HepG2 (cell line): ENCODE measurements around the gene POP7. TPM values are rescaled to one million over a fixed set of nuclear protein-coding genes. Genes with fewer than 3 reads are reported as not detected.

Experiments
- ADNP ChIP-seq: sonication (generic); formaldehyde crosslinking; IDR thresholded peaks from 2 replicates; pipeline ENCODE4 v1.4.0; 2020; ENCODE audit warnings: missing genetic modification reagents
- BORCS8-MEF2B ChIP-seq: sonication (generic); formaldehyde crosslinking; IDR thresholded peaks from 2 replicates; pipeline ENCODE4 v1.8.0; 2022; ENCODE audit warnings: mild to moderate bottlenecking, missing genetic modification reagents
- CENPT ChIP-seq: sonication (generic); formaldehyde crosslinking; IDR thresholded peaks from 2 replicates; pipeline ENCODE4 v1.8.0; 2022; ENCODE audit warnings: low read depth, mild to moderate bottlenecking, moderate library complexity, missing genetic modification reagents
- CHD2 ChIP-seq: IDR thresholded peaks from 2 replicates; pipeline ENCODE4 v1.6.1; 2011; ENCODE audit warnings: low read depth, low read length, improper control_type of control experiment
- CREM ChIP-seq, 2 experiments: sonication (generic) in 1 of 2; formaldehyde crosslinking in 1 of 2; IDR thresholded peaks; 2 replicates each; pipeline versions ENCODE4 v1.4.0 to v1.6.1; 2016 to 2020; ENCODE audit warnings: antibody characterized with exemption in 1 of 2, mild to moderate bottlenecking in 1 of 2, missing genetic modification reagents in 1 of 2
- KDM6A ChIP-seq: IDR thresholded peaks from 2 replicates; pipeline ENCODE4 v1.6.1; 2016; ENCODE audit warnings: low read depth
- NFATC3 ChIP-seq: sonication (generic); formaldehyde crosslinking; IDR thresholded peaks from 2 replicates; pipeline ENCODE4 v1.5.1; 2020; ENCODE audit warnings: mild to moderate bottlenecking, missing genetic modification reagents
- RELA ChIP-seq: sonication (generic); formaldehyde crosslinking; IDR thresholded peaks from 2 replicates; pipeline ENCODE4 v1.4.0; 2020; ENCODE audit warnings: missing genetic modification reagents
- THAP9 ChIP-seq: sonication (generic); formaldehyde crosslinking; IDR thresholded peaks from 2 replicates; pipeline ENCODE4; 2020; ENCODE audit warnings: missing genetic modification reagents, mild to moderate bottlenecking, borderline replicate concordance
- YEATS2 ChIP-seq: sonication (generic); formaldehyde crosslinking; IDR thresholded peaks from 2 replicates; pipeline ENCODE4 v1.4.0; 2020; ENCODE audit warnings: missing genetic modification reagents, borderline replicate concordance
- ZNF12 ChIP-seq: sonication (generic); formaldehyde crosslinking; IDR thresholded peaks from 2 replicates; pipeline ENCODE4 v1.5.0; 2020; ENCODE audit warnings: missing genetic modification reagents
- ZNF260 ChIP-seq: sonication (generic); formaldehyde crosslinking; IDR thresholded peaks from 2 replicates; pipeline ENCODE4 v1.4.0; 2020; ENCODE audit warnings: missing genetic modification reagents, low read depth, mild to moderate bottlenecking, borderline replicate concordance
- ZNF564 ChIP-seq: sonication (generic); formaldehyde crosslinking; IDR thresholded peaks from 2 replicates; pipeline ENCODE4 v1.8.1; 2023; ENCODE audit warnings: mild to moderate bottlenecking, missing genetic modification reagents
- ZNF580 ChIP-seq: IDR thresholded peaks from 2 replicates; pipeline ENCODE4 v1.6.1; 2016; ENCODE audit warnings: low read depth, borderline replicate concordance
- ZNF607 ChIP-seq: sonication (generic); formaldehyde crosslinking; IDR thresholded peaks from 2 replicates; pipeline ENCODE4 v1.5.1; 2020; ENCODE audit warnings: missing genetic modification reagents, mild to moderate bottlenecking, borderline replicate concordance
- ZNF619 ChIP-seq: sonication (generic); formaldehyde crosslinking; IDR thresholded peaks from 2 replicates; pipeline ENCODE4 v1.4.0; 2020; ENCODE audit warnings: mild to moderate bottlenecking, missing genetic modification reagents
- ZNF841 ChIP-seq: sonication (generic); formaldehyde crosslinking; IDR thresholded peaks from 2 replicates; pipeline ENCODE4 v1.8.1; 2023; ENCODE audit warnings: missing genetic modification reagents, borderline replicate concordance
- polyA plus RNA-seq, 8 experiments: library from polyadenylated mRNA; depleted of rRNA in 3 of 8; stranded (reverse) in 7 of 8; unstranded in 1 of 8; fragments of >200 nt; fragmentation: Illumina TruSeq in 4 of 8; extraction: Trizol in 4 of 8; gene quantifications; 2 replicates each; pipeline versions ENCODE4 v1.2.1 to v1.2.3, GENCODE V29; 2011 to 2016; ENCODE audit warnings: low read depth in 4 of 8, missing spikeins in 1 of 8, mixed read lengths in 1 of 8; ENCODE audit not compliant: insufficient read depth in 1 of 8
- total RNA-seq, 5 experiments: library from RNA; depleted of rRNA; stranded (reverse); fragments of >200 nt; fragmentation: Illumina TruSeq; extraction: Trizol; gene quantifications; 2 replicates each; pipeline ENCODE4 v1.2.3, GENCODE V29; 2016; ENCODE audit warnings: low read depth in 1 of 5
- TF ChIP-seq, protein P1 (sequence below): sonication (generic); formaldehyde crosslinking; IDR thresholded peaks from 2 replicates; pipeline ENCODE4 v1.4.0; 2020; ENCODE audit warnings: missing genetic modification reagents
- TF ChIP-seq, protein P2 (sequence below): sonication (generic); formaldehyde crosslinking; IDR thresholded peaks from 2 replicates; pipeline ENCODE4 v1.8.0; 2022; ENCODE audit warnings: missing genetic modification reagents, mild to moderate bottlenecking, inconsistent platforms, borderline replicate concordance
- TF ChIP-seq, protein P3 (sequence below): sonication (generic); formaldehyde crosslinking; IDR thresholded peaks from 2 replicates; pipeline ENCODE4 v1.9.0; 2021; ENCODE audit warnings: missing genetic modification reagents, borderline replicate concordance

The POP7 gene
- total and polyA plus RNA-seq, 2 of the 13 experiments (the other 11 are each of a cell fraction or from before 2014, with no cell fraction given), result 63.9 to 91.1 TPM

- TF ChIP-seq, protein P1, sequence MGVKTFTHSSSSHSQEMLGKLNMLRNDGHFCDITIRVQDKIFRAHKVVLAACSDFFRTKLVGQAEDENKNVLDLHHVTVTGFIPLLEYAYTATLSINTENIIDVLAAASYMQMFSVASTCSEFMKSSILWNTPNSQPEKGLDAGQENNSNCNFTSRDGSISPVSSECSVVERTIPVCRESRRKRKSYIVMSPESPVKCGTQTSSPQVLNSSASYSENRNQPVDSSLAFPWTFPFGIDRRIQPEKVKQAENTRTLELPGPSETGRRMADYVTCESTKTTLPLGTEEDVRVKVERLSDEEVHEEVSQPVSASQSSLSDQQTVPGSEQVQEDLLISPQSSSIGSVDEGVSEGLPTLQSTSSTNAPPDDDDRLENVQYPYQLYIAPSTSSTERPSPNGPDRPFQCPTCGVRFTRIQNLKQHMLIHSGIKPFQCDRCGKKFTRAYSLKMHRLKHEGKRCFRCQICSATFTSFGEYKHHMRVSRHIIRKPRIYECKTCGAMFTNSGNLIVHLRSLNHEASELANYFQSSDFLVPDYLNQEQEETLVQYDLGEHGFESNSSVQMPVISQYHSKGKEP (CRISPR knock-in tag), result no peak
- TF ChIP-seq KDM6A (CRISPR knock-in tag) (no peak; the same call in 1 of the 2 replicates), ZNF564 (CRISPR knock-in tag) (no peak), CENPT (CRISPR knock-in tag) (no peak), ADNP (CRISPR knock-in tag) (no peak), BORCS8-MEF2B (no peak), CHD2 (no peak), ZNF12 (CRISPR knock-in tag) (no peak), ZNF841 (no peak), RELA (no peak), ZNF619 (no peak), NFATC3 (no peak), YEATS2 (CRISPR knock-in tag) (no peak), THAP9 (no peak), ZNF580 (no peak), ZNF607 (CRISPR knock-in tag) (no peak), CREM (IDR thresholded peaks at IDR 0.05) (no peak), CREM (CRISPR knock-in tag; IDR thresholded peaks at IDR 0.05) (no peak), ZNF260 (CRISPR knock-in tag) (no peak)
- TF ChIP-seq, protein P2, sequence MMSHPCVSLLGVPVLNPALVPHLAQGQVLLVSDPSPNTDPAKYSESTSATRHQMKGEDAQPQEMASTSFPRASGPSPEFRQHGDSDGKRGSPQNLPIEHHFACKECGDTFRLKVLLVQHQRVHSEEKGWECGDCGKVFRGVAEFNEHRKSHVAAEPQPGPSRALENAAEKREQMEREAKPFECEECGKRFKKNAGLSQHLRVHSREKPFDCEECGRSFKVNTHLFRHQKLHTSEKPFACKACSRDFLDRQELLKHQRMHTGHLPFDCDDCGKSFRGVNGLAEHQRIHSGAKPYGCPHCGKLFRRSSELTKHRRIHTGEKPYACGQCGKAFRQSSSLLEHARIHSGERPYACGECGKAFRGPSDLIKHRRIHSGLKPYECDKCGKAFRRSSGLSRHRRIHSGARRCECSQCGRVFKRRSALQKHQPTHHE (CRISPR knock-in tag), result no peak
- TF ChIP-seq, protein P3, sequence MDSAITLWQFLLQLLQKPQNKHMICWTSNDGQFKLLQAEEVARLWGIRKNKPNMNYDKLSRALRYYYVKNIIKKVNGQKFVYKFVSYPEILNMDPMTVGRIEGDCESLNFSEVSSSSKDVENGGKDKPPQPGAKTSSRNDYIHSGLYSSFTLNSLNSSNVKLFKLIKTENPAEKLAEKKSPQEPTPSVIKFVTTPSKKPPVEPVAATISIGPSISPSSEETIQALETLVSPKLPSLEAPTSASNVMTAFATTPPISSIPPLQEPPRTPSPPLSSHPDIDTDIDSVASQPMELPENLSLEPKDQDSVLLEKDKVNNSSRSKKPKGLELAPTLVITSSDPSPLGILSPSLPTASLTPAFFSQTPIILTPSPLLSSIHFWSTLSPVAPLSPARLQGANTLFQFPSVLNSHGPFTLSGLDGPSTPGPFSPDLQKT (CRISPR knock-in tag), result no peak
Observed at GRCh38 chr7:100720671-100721504, 15.0 kb downstream of the POP7 start (continued).
